Hematopoietic multipotent progenitor cell treated with erythropoietin and hydrocortisone succinate and interleukin-3 and kit ligand, for 6 days (in vitro differentiated cells): ENCODE results near the gene DCLK3.
A peak's percentile ranks its signal among the peaks of the same experiment; 100 is the strongest.

Experiments
- DNase-seq: peaks from one replicate; pipeline ENCODE4 v3.0.0-alpha.2; 2015

The DCLK3 gene

DNA sequence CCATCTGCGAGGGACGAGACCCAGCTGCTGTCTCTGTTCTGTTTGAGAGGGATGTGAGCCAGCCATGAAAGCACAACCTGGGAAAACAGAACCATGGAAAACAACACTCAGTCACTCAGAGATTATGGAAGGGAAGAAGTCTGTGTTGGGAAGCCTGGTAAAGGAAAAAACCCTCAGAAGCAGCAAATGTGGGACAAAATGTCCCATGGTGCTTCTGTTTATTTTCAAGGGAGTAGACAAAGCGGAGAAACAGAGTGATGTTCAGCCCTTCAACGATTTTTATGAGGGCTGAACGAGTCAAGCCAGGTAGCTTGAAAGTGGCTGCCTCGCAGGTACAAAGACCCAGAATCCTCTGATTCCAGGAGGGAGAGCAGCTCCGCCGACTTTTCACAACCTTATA is 59.3 kb downstream of the DCLK3 start:
- no peak for DNase-seq

GRCh38 chr3:36704280-36704679 is 60.1 kb downstream of the DCLK3 start:
- DNase-seq: no peak

GRCh38 chr3:36701249-36701572 is 63.1 kb downstream of the DCLK3 start:
- DNase-seq: no peak

DNA sequence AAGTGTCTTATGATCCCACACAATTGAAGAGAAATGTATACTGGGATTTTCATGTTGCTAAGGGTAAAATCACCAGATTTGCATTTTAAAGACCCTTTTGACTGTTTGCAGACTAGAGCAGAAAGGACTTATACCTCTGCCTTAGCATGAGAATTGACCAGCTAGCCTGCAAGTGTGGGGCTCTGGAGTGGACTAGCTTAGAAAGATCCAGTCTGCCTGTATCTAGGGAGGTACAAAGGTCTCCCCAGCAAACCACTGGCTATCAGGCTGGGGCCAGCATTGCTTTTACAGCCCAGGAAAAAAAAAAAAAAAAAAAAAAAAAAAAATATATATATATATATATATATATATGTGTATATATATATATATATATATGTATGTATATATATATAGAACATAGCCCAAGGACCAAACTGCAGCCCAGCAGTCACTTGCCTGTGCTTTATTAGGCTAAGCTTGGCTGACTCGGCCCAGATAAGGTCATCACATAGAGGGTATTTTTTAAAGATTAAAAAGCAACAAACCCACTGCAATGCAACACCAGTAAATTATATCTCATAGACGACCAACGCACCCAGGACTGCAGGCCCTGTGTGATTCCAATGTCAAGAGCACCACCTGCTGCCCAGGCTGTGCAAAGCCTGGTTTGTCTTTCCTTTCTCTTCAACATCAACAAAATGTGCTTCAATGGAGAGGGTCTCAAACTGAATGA is 63.7 kb downstream of the DCLK3 start:
- DNase-seq: peak; percentile 84

DNA sequence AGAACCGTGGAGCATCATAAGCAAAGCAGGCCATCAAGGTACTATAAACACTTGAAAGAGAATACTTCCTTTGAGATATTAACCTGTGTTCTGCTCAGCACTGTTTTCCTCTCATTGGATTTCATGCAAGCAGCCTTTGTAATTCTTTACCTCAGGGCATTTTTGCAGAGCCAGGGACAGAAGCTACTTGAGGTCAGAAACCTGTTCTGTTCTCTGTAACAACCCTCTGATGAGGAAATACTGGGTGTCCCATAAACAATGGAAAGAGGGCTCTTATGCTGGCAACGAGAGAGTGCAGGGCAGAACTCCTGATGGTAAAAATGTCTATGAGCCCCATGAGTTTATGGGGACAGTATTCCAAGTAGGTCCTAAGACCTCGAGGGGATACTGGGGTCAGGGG is 66.0 kb downstream of the DCLK3 start:
- DNase-seq: no peak

DNA sequence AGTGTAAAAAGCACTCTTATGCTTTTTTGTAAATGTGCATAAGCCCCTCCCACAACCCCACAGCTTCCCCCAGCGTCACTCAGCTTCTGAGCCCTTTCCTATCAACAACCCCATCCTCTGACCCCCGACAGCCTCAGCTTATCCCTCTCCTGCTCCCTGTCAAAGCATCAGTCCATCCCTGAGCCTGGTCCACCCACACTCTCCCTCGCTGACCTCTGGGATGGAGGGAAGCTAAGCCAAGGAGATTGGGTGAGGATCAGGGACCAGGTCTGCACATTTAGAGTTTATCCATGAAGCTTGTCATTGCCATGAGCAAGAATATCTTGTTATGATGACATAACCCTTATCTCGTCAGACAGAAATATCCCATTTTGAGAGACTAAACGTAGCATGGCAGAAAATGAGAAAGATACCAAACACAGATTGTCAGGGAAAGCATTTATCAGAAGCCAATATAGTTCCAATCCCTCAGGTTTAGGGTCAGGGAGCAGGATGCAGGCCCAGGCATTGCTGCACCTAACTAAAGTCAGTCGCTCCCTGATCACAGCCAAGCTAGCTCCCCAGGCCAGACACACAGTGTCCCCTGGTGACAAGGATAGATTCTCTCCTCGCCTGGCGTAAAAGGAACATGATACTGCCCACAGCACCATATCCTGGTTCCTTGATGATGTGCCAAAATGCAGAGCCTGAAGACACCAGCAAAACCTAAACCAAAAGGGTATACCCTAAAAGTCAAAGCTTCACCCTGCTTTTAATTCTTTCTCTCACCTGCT is 66.9 kb downstream of the DCLK3 start:
- no peak for DNase-seq

- DNase-seq: no peak
These were observed 67.6 kb downstream of the DCLK3 start for GRCh38 chr3:36696799-36697198.

- no peak for DNase-seq
These were observed 68.6 kb downstream of the DCLK3 start for GRCh38 chr3:36695769-36696137.

GRCh38 chr3:36695113-36695768 is 69.1 kb downstream of the DCLK3 start:
- DNase-seq: no peak

GRCh38 chr3:36693670-36694069 is 70.7 kb downstream of the DCLK3 start:
- DNase-seq: no peak

GRCh38 chr3:36689560-36689959 is 74.8 kb downstream of the DCLK3 start:
- no peak for DNase-seq

DNA sequence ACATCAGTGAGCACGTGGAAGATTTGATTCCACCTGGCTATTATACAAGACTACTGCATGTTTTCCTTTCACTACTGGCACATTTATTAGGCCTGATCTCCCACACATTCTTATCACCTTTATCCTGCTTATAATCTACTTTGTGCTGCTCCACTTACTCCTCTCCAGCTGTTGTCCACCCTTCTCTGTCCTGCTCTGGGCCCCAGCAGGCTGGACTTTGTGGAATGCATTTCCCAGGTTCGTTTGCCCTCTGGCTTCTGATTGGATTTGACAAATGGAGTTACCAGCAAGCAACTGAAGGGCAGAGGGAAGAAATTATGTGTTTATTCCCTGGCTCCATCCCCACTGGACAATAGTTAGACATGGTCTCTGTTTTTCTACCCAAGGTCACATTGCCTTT is 75.5 kb downstream of the DCLK3 start:
- DNase-seq: no peak

DNA sequence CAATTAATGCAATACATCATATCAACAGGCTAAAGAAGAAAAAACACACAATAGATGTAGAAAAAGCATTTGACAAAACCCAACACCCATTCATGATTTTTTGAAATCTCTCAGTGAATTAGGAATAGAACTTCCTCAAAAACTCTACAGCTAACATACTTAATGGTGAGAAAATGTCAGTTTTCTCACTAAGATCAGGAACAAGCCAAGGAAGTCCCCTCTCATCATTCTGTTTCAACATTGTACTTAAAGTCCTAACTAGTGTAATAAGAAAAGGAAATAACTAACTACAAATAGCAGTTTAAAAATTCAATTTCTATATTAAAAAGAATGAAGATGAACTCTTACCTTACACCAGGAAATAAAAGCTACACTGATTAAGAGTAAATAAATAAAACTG is 77.8 kb downstream of the DCLK3 start:
- DNase-seq: no peak

GRCh38 chr3:36681867-36682266 is 82.5 kb downstream of the DCLK3 start:
- no peak for DNase-seq

GRCh38 chr3:36680952-36681351 is 83.4 kb downstream of the DCLK3 start:
- DNase-seq: no peak

- DNase-seq: no peak
These were observed 84.8 kb downstream of the DCLK3 start for GRCh38 chr3:36679384-36680200.

- DNase-seq: no peak
These were observed 85.9 kb downstream of the DCLK3 start for GRCh38 chr3:36678216-36679013.

DNA sequence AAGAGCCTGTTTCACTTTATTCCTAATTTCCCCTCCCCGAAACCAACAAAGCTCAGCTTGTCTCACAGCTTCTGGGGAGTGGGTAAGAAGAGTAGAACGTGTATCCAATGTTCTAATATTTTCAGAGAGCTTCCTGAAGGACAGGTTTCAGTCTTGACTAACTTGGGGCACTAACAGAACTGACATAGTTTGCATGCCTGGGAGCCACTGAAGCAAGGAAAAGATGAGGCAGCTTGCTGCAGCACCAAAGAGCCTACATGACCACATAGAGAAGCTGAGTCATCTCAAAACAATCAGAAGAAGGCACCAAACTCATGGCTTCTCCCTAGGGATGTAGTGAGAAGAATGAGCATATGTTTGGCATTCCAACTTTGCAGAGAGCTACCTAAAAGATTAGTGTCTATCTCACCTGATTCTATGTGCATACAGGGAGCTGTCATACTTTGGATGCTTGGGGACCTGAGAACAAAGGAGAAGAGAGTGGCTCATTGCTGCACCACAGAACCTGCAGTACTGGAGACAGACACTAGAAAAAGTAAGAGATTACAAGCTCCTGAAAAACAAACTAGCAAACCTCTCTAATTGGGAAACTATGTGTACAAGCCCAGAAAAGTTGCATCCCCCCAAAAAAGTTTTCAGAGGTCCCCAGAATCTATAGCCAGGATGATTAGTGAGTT is 86.9 kb downstream of the DCLK3 start:
- DNase-seq: no peak

GRCh38 chr3:36674816-36675215 is 89.5 kb downstream of the DCLK3 start:
- no peak for DNase-seq

DNA sequence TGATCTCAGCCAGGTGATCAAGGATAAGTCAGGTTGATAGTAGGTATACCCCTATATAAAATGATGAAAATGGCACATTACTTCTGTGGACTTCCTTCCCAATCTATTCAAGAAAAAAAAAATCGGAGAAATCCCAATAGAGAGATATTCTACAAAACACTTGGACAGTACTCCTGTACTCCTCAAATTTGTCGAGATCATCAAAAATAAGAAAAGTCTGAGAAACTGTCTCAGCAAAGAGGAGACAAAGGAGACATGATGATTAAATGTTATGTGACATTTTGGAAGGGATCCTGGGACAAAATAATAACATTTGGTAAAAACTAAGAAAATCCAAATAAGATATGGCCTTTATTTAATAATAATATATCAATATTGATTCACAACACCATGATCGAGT is 94.6 kb downstream of the DCLK3 start:
- DNase-seq: no peak

DNA sequence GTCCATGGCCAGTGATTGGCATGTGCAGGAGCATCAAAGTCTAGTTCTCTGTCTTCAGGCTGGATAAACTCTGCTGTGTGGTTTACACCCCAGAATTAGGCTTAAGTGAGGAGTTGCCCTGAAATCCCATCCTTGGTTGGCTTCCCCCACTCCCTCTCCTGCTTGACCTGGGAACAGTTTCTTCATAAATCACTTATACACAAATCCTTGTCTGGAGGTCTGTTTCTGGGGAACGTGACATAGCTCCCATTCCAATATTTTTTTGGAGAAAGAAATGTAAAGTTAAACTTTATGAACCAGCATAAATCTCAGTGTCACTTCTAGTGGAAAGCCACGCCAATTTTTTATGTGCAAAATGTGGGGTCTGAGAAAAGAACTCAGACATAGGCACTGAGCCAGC is 98.2 kb downstream of the DCLK3 start:
- no peak for DNase-seq
